Measurements from ENCODE around the gene LRRTM3.

- TF ChIP-seq CTCF (IDR thresholded peaks at IDR 0.05) (no peak), POLR2A (IDR thresholded peaks at IDR 0.05) (no peak)
These were observed 146.8 kb downstream of the LRRTM3 start for GRCh38 chr10:67072654-67073053.

Data from thyroid gland (tissue), 4 donors.